GM12891 (cell line): Measurements from ENCODE around the gene COL4A1.

Experiments
- DNase-seq: peaks from one replicate; pipeline ENCODE4 v3.0.0; 2011; ENCODE audit warnings: low spot score; ENCODE audit not compliant: insufficient read length
- FAIRE-seq: peaks from 2 replicates; lab custom pipeline; 2011; peaks lifted over from hg19 to GRCh38; lab: Jason Lieb, UNC
- PAX5 ChIP-seq: IDR thresholded peaks from 2 replicates; pipeline ENCODE4 v1.6.1; 2011; ENCODE audit warnings: low read length, moderate library complexity, mild to moderate bottlenecking; ENCODE audit not compliant: insufficient read depth, severe bottlenecking
- POLR2A ChIP-seq: IDR thresholded peaks from 2 replicates; pipeline ENCODE4 v1.6.1; 2011; ENCODE audit warnings: low read depth, low read length, control low read depth
- POLR2AphosphoS5 ChIP-seq: IDR thresholded peaks from 2 replicates; pipeline ENCODE4 v1.6.1; 2011; ENCODE audit warnings: low read depth, low read length, control low read depth
- POU2F2 ChIP-seq: IDR thresholded peaks from 2 replicates; pipeline ENCODE4 v1.6.1; 2011; ENCODE audit warnings: low read depth, mild to moderate bottlenecking, control low read depth, low read length, moderate library complexity
- SPI1 ChIP-seq: IDR thresholded peaks from 2 replicates; pipeline ENCODE4 v1.6.1; 2011; ENCODE audit warnings: low read depth, low read length, control low read depth
- TAF1 ChIP-seq: IDR thresholded peaks from 2 replicates; pipeline ENCODE4 v1.6.1; 2011; ENCODE audit warnings: low read depth, low read length, control low read depth

COL4A1 gene

GRCh38 chr13:110134801-110135200 lies 172.2 kb downstream of the COL4A1 start:
- FAIRE-seq = no peak
- DNase-seq = no peak
- no peak for TF ChIP-seq POLR2A

GRCh38 chr13:110133425-110134235 lies 173.3 kb downstream of the COL4A1 start:
- FAIRE-seq = no peak
- no peak for DNase-seq
- no peak for TF ChIP-seq POLR2AphosphoS5
- TF ChIP-seq SPI1 = no peak
- TF ChIP-seq TAF1 = no peak
- no peak for TF ChIP-seq POLR2A
- no peak for TF ChIP-seq PAX5
- TF ChIP-seq POU2F2 = no peak

GRCh38 chr13:110132225-110132982 lies 174.6 kb downstream of the COL4A1 start:
- no peak for DNase-seq
- TF ChIP-seq TAF1 (no peak), POLR2AphosphoS5 (no peak), POLR2A (no peak), SPI1 (no peak), POU2F2 (no peak), PAX5 (no peak)
- FAIRE-seq = no peak

GRCh38 chr13:110131424-110131823 lies 175.5 kb downstream of the COL4A1 start:
- TF ChIP-seq TAF1 = no peak
- TF ChIP-seq POLR2A = no peak
- TF ChIP-seq SPI1 = no peak
- no peak for TF ChIP-seq PAX5
- TF ChIP-seq POU2F2 = no peak
- TF ChIP-seq POLR2AphosphoS5 = no peak
- no peak for FAIRE-seq
- DNase-seq = no peak

- no peak for TF ChIP-seq POLR2AphosphoS5
- TF ChIP-seq PAX5 = no peak
- TF ChIP-seq POU2F2 = no peak
- DNase-seq = no peak
- FAIRE-seq = no peak
These were observed 176.5 kb downstream of the COL4A1 start for GRCh38 chr13:110130431-110130830.

- FAIRE-seq = no peak
- TF ChIP-seq SPI1 = no peak
- TF ChIP-seq PAX5 = no peak
- no peak for TF ChIP-seq TAF1
- no peak for TF ChIP-seq POLR2A
- no peak for TF ChIP-seq POU2F2
- TF ChIP-seq POLR2AphosphoS5 = no peak
- no peak for DNase-seq
These were observed 177.3 kb downstream of the COL4A1 start for GRCh38 chr13:110129539-110130186.

GRCh38 chr13:110129076-110129475 lies 177.9 kb downstream of the COL4A1 start:
- TF ChIP-seq POU2F2 (no peak), POLR2A (no peak), POLR2AphosphoS5 (no peak), TAF1 (no peak), SPI1 (no peak), PAX5 (no peak)
- no peak for FAIRE-seq
- DNase-seq = no peak

GRCh38 chr13:110128546-110128945 lies 178.4 kb downstream of the COL4A1 start:
- DNase-seq (no peak), FAIRE-seq (no peak)

GRCh38 chr13:110127986-110128511 lies 178.9 kb downstream of the COL4A1 start:
- no peak for DNase-seq
- TF ChIP-seq POLR2AphosphoS5 (no peak), SPI1 (no peak), PAX5 (no peak), TAF1 (no peak), POU2F2 (no peak), POLR2A (no peak)
- no peak for FAIRE-seq

More at GRCh38 chr13:110128546-110128945, 178.4 kb downstream of the COL4A1 start:
- TF ChIP-seq PAX5 (no peak), POLR2A (no peak), POLR2AphosphoS5 (no peak), TAF1 (no peak), SPI1 (no peak), POU2F2 (no peak)
